Mucosa of rectum (tissue), 2 donors: ENCODE data around the gene ACTL6A.

Experiments
- H3K27ac ChIP-seq, 2 donors: one replicate each; pipeline ENCODE4 v1.7.0; 2013; ENCODE audit warnings: inconsistent platforms in 2 of 2, low read depth in 2 of 2, low read length in 2 of 2
- H3K27me3 ChIP-seq, 2 donors: one replicate each; pipeline ENCODE4 v1.7.0; 2013; ENCODE audit warnings: low read length in 2 of 2; ENCODE audit not compliant: control insufficient read depth in 2 of 2, insufficient read depth in 2 of 2
- H3K36me3 ChIP-seq, 2 donors: one replicate each; pipeline ENCODE4 v1.7.0; 2013; ENCODE audit warnings: low read length in 2 of 2; ENCODE audit not compliant: control insufficient read depth in 2 of 2, insufficient read depth in 2 of 2
- H3K4me1 ChIP-seq, 2 donors: one replicate each; pipeline ENCODE4 v1.7.0; 2013; ENCODE audit warnings: low read length in 2 of 2, mild to moderate bottlenecking in 1 of 2; ENCODE audit not compliant: control insufficient read depth in 2 of 2, insufficient read depth in 2 of 2
- H3K4me3 ChIP-seq, 2 donors: one replicate each; pipeline ENCODE4 v1.7.0; 2013; ENCODE audit warnings: low read length in 2 of 2
- H3K9ac ChIP-seq, 2 donors: one replicate each; pipeline ENCODE4 v1.7.0; 2013; ENCODE audit warnings: low read length in 2 of 2, low read depth in 1 of 2, mild to moderate bottlenecking in 1 of 2
- H3K9me3 ChIP-seq, 2 donors: one replicate each; pipeline ENCODE4 v1.7.0; 2013; ENCODE audit warnings: low read length in 2 of 2; ENCODE audit not compliant: control insufficient read depth in 2 of 2
- donor health status: healthy.
- donor health status: Normal muscosa, but diverticular disease.

Gene ACTL6A

DNA sequence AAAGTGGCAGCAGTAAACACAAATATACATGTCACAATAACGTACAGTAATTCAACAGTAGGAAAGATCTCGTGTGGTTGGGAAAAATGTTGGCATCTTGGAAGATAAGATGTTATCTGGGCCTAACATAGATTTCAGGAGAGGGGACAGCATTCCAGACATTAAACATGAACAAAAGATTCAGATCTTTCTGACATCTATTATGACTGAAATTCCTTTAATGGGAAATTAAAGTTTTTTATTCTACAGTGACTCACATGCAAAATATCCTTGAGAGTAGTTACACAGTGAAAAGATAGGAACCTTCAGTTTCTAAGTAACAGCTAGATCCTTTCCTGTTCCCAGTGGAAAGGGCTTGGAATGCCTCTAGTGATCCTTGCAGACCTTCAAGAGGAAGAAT lies 51.1 kb downstream of the ACTL6A start:
- peaks cover 0 to 3% of the 10 kb centered on the region in 2 donors for H3K4me1 ChIP-seq
- peaks cover 10 to 19% of the 10 kb centered on the region in 2 donors for H3K36me3 ChIP-seq

DNA sequence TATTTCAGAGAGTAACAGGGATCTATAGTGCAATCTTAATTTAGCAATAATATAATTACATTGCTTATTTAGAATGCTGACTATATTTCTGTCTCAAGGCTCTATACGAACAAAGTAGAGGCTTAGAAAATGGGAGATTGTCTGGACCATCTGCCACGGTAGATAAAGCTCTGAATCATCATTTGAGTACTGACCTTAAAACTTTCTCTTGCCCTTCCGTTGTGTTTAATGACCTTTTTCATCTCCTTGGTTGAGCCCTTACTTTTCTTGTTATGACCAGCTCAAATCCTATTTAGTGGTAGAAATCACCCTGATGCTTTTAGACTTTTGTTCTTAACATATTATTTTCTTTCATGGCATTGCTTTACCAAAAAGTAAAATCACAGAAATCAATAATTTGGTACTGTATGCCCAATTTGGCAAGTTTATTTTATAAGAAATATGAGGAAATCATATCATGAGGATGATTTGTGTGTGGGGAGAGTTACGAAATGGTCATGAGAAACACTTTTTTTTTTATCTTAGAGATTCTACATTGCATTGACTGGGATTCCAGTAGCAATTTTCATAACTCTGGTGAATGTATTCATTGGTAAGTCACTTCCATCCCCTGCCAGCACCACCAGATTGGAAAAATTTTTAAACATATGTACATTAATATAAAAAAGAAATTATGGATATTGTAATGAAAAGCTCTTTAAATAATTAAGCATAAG lies 52.9 kb downstream of the ACTL6A start:
- no peaks in the 10 kb centered on the region for H3K27me3 ChIP-seq
- peaks cover 10 to 21% of the 10 kb centered on the region in 2 donors for H3K36me3 ChIP-seq
- H3K4me1 ChIP-seq, result no peaks in the 10 kb centered on the region
- no peak overlapping the region for H3K27ac ChIP-seq
- no peaks in the 10 kb centered on the region for H3K9me3 ChIP-seq
- no peak overlapping the region for H3K9ac ChIP-seq
- H3K4me3 ChIP-seq, result no peak overlapping the region

More for the DNA sequence above, 51.1 kb downstream of the ACTL6A start:
- H3K9me3 ChIP-seq, result no peaks in the 10 kb centered on the region
- H3K9ac ChIP-seq, result no peak overlapping the region
- H3K27ac ChIP-seq, result no peak overlapping the region
- H3K27me3 ChIP-seq, result no peaks in the 10 kb centered on the region
- no peak overlapping the region for H3K4me3 ChIP-seq

DNA sequence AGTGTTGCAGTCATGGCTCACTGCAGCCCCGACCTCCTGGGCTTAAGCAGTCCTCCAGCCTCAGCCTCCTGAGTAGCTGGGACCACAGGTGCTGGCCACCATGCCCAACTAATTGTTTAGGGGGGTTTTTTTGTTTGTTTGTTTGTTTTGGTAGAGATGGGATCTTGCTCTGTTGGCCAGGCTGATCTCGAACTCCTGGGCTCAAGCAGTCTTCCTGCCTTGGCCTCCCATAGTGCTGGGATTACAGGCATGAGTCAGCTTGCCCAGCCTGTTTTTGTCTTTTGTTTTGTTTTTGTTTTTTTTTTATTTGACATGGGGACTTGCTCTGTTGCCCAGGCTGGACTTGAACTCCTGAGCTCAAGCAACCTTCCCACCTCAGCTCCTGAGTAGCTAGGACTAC lies 59.3 kb downstream of the ACTL6A start:
- Histone ChIP-seq H3K36me3 (peaks cover 26 to 56% of the 10 kb centered on the region in 2 donors), H3K4me1 (no peaks in the 10 kb centered on the region), H3K9ac (no peak overlapping the region), H3K27me3 (no peaks in the 10 kb centered on the region), H3K4me3 (no peak overlapping the region), H3K9me3 (no peaks in the 10 kb centered on the region), H3K27ac (no peak overlapping the region)

DNA sequence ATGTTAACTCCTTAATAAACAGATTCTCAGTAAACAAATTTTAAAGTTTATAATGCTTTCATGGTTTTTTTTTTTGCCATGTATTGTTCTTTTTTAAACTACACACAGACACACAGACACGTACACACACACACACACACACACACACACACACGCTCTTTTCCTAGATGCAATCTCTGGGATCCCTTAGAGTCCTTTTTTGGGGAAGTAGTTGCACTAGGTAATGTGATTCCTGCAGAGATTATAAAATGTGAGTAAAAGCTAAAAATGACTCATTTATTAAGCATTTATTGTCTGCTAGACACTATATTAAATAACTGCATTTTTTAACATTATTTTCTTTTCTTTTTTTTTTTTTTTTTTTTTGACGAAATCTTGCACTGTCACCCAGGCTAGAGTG lies 61.7 kb downstream of the ACTL6A start:
- H3K4me3 ChIP-seq, result no peak overlapping the region
- no peak overlapping the region for H3K9ac ChIP-seq
- H3K36me3 ChIP-seq, result peaks cover 23 to 43% of the 10 kb centered on the region in 2 donors
- H3K9me3 ChIP-seq, result no peaks in the 10 kb centered on the region
- no peak overlapping the region for H3K27ac ChIP-seq
- no peaks in the 10 kb centered on the region for H3K27me3 ChIP-seq
- H3K4me1 ChIP-seq, result no peaks in the 10 kb centered on the region

DNA sequence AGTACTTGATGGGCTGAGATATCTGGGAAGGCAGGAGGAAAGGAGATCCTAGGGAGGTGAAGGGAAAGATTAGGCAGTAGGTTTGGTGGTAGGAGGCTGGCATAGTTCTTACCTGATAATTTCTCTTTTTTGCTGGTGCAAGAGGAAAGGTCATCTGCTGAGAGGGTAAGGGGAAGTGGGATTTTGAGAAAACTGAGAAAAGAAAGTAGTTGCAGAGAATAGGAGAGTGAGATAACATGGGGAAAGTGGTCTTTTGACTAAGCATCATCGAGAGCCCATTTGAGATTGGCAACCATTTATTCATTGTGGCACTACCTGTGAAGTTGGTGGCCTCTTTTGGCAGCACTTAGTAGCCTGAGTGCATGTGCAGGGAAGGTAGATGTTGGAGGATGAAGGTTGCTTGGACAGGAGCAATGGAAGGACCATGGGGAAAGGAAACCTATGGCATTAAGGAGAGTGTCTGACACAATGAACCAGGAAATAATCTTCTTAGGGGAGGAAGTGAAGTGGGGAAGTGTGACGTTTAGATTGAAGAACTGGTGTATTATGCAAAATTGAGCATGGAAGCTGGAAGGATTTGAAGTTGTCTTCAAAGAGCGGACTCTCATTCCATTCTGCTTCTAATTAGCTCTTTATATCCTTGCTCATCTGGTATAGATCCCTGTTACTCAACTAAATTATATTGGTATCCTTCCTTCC lies 68.2 kb downstream of the ACTL6A start:
- H3K4me3 ChIP-seq, result no peak overlapping the region
- no peaks in the 10 kb centered on the region for H3K36me3 ChIP-seq
- no peak overlapping the region for H3K9ac ChIP-seq
- H3K9me3 ChIP-seq, result no peaks in the 10 kb centered on the region
- no peaks in the 10 kb centered on the region for H3K27me3 ChIP-seq
- H3K27ac ChIP-seq, result no peak overlapping the region
- no peaks in the 10 kb centered on the region for H3K4me1 ChIP-seq
